ENCODE measurements around the gene CFTR.

DNA sequence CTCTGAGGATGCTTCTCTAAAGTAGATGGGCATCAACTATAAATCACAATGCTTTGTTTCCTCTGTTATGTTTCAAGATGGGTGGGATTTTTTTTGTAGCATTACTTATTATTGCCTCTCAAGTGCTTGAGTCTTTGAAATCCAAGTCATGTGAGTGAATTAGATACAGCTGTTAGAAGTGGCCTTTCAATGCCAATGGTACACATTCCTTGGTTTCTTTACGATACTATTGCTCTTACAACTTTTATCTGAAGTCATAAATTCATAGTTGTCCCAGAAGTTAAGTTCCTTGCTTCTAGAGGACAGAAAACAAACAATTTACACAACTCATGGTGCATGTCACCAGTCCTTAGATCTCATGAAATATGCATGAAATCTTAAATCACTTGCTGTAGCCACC is 15.5 kb downstream of the CFTR start:
- no peak for TF ChIP-seq MAZ (CRISPR knock-in tag; conservative IDR thresholded peaks at IDR 0.05 in 1 of 2, IDR thresholded peaks at IDR 0.05 in 1 of 2)
- TF ChIP-seq, protein P1, sequence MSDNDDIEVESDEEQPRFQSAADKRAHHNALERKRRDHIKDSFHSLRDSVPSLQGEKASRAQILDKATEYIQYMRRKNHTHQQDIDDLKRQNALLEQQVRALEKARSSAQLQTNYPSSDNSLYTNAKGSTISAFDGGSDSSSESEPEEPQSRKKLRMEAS (CRISPR knock-in tag; IDR thresholded peaks at IDR 0.05), result no peak
- no peak for TF ChIP-seq CHD2 (IDR thresholded peaks at IDR 0.05; ENCODE audit: low read depth, low read length)
- no peak for TF ChIP-seq TGIF2 (CRISPR knock-in tag; IDR thresholded peaks at IDR 0.05)
- no peak for TF ChIP-seq SREBF2 (CRISPR knock-in tag; IDR thresholded peaks at IDR 0.05)
- no peak for TF ChIP-seq YY1 (IDR thresholded peaks at IDR 0.05; ENCODE audit: borderline replicate concordance in 1 of 3, control insufficient read depth in 1 of 3, extremely low read depth in 1 of 3, insufficient read depth in 3 of 3, insufficient read length in 1 of 3, insufficient replicate concordance in 2 of 3, low read depth in 1 of 3, low read length in 2 of 3)
- TF ChIP-seq CBX5 (IDR thresholded peaks at IDR 0.05; ENCODE audit: borderline replicate concordance, low read depth), result no peak
- TF ChIP-seq, protein P2, sequence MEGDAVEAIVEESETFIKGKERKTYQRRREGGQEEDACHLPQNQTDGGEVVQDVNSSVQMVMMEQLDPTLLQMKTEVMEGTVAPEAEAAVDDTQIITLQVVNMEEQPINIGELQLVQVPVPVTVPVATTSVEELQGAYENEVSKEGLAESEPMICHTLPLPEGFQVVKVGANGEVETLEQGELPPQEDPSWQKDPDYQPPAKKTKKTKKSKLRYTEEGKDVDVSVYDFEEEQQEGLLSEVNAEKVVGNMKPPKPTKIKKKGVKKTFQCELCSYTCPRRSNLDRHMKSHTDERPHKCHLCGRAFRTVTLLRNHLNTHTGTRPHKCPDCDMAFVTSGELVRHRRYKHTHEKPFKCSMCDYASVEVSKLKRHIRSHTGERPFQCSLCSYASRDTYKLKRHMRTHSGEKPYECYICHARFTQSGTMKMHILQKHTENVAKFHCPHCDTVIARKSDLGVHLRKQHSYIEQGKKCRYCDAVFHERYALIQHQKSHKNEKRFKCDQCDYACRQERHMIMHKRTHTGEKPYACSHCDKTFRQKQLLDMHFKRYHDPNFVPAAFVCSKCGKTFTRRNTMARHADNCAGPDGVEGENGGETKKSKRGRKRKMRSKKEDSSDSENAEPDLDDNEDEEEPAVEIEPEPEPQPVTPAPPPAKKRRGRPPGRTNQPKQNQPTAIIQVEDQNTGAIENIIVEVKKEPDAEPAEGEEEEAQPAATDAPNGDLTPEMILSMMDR (IDR thresholded peaks at IDR 0.05 in 2 of 3, conservative IDR thresholded peaks at IDR 0.05 in 1 of 3; ENCODE audit: insufficient read depth in 2 of 3, low read depth in 1 of 3, low read length in 3 of 3), result no peak
- TF ChIP-seq NCOR1 (IDR thresholded peaks at IDR 0.05), result no peak
- TF ChIP-seq POLR2AphosphoS5 (IDR thresholded peaks at IDR 0.05; ENCODE audit: control insufficient read depth, insufficient read depth, low read depth, low read length), result no peak
- TF ChIP-seq PTBP1 (IDR thresholded peaks at IDR 0.05; ENCODE audit: low read depth, low read length), result no peak
- no peak for TF ChIP-seq CBX1 (IDR thresholded peaks at IDR 0.05; ENCODE audit: low read depth)
